H1 (cell line): ENCODE results near the gene MEX3B. TPM values are rescaled to one million over a fixed set of nuclear protein-coding genes. Genes with fewer than 3 reads are reported as not detected.

Experiments
- ASH2L ChIP-seq: fragments of 200-600, 300-600 bp; sonication (generic); IDR thresholded peaks from one replicate; pipeline ENCODE4 v1.7.1; 2017; ENCODE audit warnings: low read length
- BACH1 ChIP-seq: IDR thresholded peaks from 2 replicates; pipeline ENCODE4 v1.6.1; 2012; ENCODE audit warnings: low read length, improper control_type of control experiment
- CREB1 ChIP-seq: IDR thresholded peaks from 2 replicates; pipeline ENCODE4 v1.6.1; 2012; ENCODE audit warnings: inconsistent platforms
- FOSL1 ChIP-seq: IDR thresholded peaks from 2 replicates; pipeline ENCODE4 v1.6.1; 2011; ENCODE audit warnings: mild to moderate bottlenecking, low read depth, low read length, moderate library complexity; ENCODE audit not compliant: insufficient read depth
- GTF2F1 ChIP-seq: IDR thresholded peaks from 2 replicates; pipeline ENCODE4 v1.6.1; 2012; ENCODE audit warnings: low read depth, low read length, improper control_type of control experiment, borderline replicate concordance
- KDM1A ChIP-seq: fragments of 200-600, 300-600 bp; sonication (generic); IDR thresholded peaks from 2 replicates; pipeline ENCODE4 v1.7.1; 2016; ENCODE audit warnings: mild to moderate bottlenecking, low read length, borderline replicate concordance
- KDM5A ChIP-seq: fragments of 200-600 bp; IDR thresholded peaks from 2 replicates; pipeline ENCODE4 v1.7.1; 2012; ENCODE audit warnings: mild to moderate bottlenecking, low read length, inconsistent platforms, mixed read lengths
- MAFK ChIP-seq: IDR thresholded peaks from 2 replicates; pipeline ENCODE4 v1.6.1; 2012; ENCODE audit warnings: low read depth, mild to moderate bottlenecking, improper control_type of control experiment, low read length
- NRF1 ChIP-seq: IDR thresholded peaks from 2 replicates; pipeline ENCODE4 v1.6.1; 2011; ENCODE audit warnings: mild to moderate bottlenecking, low read depth, low read length, improper control_type of control experiment
- PHF8 ChIP-seq: fragments of 200-600 bp; sonication (generic); conservative IDR thresholded peaks from 2 replicates; pipeline ENCODE4 v1.7.1; 2012; ENCODE audit warnings: low read depth, mild to moderate bottlenecking, inconsistent platforms, low read length, moderate library complexity
- POLR2AphosphoS5 ChIP-seq: IDR thresholded peaks from 2 replicates; pipeline ENCODE4 v1.6.1; 2011; ENCODE audit warnings: low read depth, low read length
- SIX5 ChIP-seq: IDR thresholded peaks from 2 replicates; pipeline ENCODE4 v1.6.1; 2011; ENCODE audit warnings: mild to moderate bottlenecking, low read depth, low read length
- SRF ChIP-seq: IDR thresholded peaks from 2 replicates; pipeline ENCODE4 v1.6.1; 2011; ENCODE audit warnings: mild to moderate bottlenecking, low read depth, low read length, moderate library complexity
- polyA plus RNA-seq, 7 experiments: library from polyadenylated mRNA; depleted of rRNA in 3 of 7; stranded (reverse) in 5 of 7; unstranded in 2 of 7; fragments of >200 nt in 5 of 7; fragments of 200-250 nt in 2 of 7; gene quantifications; 1 replicate in 5 of 7; 2 replicates in 1 of 7; 4 replicates in 1 of 7; pipeline versions ENCODE4 v1.2.1 to v1.2.3, GENCODE V29; 2011 to 2013; ENCODE audit warnings: missing spikeins in 2 of 7, mixed read lengths in 2 of 7
- total RNA-seq: library from RNA; stranded (reverse); fragmentation: NEBNext Ultra II Directional; extraction: Animal tissue kit (Norgen Biotek cat#: 25700); gene quantifications from 2 replicates; pipeline ENCODE4 v1.2.1, GENCODE V29; 2021

The MEX3B gene
- total and polyA plus RNA-seq, 2 of the 8 experiments (the other 6 are each of a cell fraction or from before 2014, with no cell fraction given) = 8.0 to 15.9 TPM

GRCh38 chr15:82045892-82046665 is at the start of gene MEX3B (continued):
- no peak for TF ChIP-seq NRF1
- TF ChIP-seq CREB1 = peak; percentile 87
- no peak for TF ChIP-seq MAFK
- TF ChIP-seq ASH2L = peak; percentile 41
- TF ChIP-seq SRF = no peak
- peak; percentile 99 for TF ChIP-seq KDM1A
- TF ChIP-seq BACH1 = no peak
- peak; percentile 18; the same call in 1 of the 2 replicates for TF ChIP-seq POLR2AphosphoS5
- no peak for TF ChIP-seq KDM5A
- no peak for TF ChIP-seq PHF8
- no peak for TF ChIP-seq SIX5
- no peak for TF ChIP-seq FOSL1
- no peak for TF ChIP-seq GTF2F1
- TF ChIP-seq, all 59 proteins: peak for 9
